GM12878 (cell line): Measurements from ENCODE around the gene PELI2. TPM values are rescaled to one million over a fixed set of nuclear protein-coding genes. Genes with fewer than 3 reads are reported as not detected.

ENCODE experiments used
- ATAC-seq: fragments of 200-7000 bp; cut with Tn5 transposase; 3 replicates; pipeline ENCODE4 v1.9.1; 2020; ENCODE audit warnings: mild to moderate bottlenecking, moderate library complexity
- BruUV-seq: library from RNA; stranded (reverse); fragments of 400-500 nt; replicated peaks from 2 replicates; lab custom pipeline; 2021; lab: Mats Ljungman, UMichigan
- CTCF ChIA-PET: fragments of 300-600 bp; sonication (Branson Sonifier 250); formaldehyde crosslinking; extraction: SDS; loops from one replicate; lab custom pipeline; 2021; ENCODE audit warnings: inconsistent platforms; lab: Yijun Ruan, JAX
- POLR2A ChIA-PET: fragments of 350-600 bp; formaldehyde crosslinking; extraction: SDS; loops from one replicate; lab custom pipeline; 2021; ENCODE audit warnings: inconsistent platforms; lab: Charles Lee
- RAD21 ChIA-PET: fragments of 300-600 bp; sonication (Branson Sonifier 250); formaldehyde crosslinking; loops from one replicate; lab custom pipeline; 2023; ENCODE audit warnings: antibody characterized with exemption; ENCODE audit not compliant: unreplicated experiment; lab: Charles Lee
- SMC1A ChIA-PET: fragments of 300-600 bp; sonication (Branson Sonifier 250); formaldehyde crosslinking; loops from one replicate; lab custom pipeline; 2023; ENCODE audit not compliant: unreplicated experiment, uncharacterized antibody; lab: Charles Lee
- DNase-seq: peaks from one replicate; pipeline ENCODE4 v3.0.0-alpha.2; 2011; ENCODE audit warnings: low read depth, low spot score
- FAIRE-seq: peaks from 3 replicates; lab custom pipeline; 2011; peaks lifted over from hg19 to GRCh38; lab: Jason Lieb, UNC
- H2AFZ ChIP-seq: 2 replicates; pipeline ENCODE4 v1.6.0; 2011; ENCODE audit warnings: low read depth, low read length, control low read depth; ENCODE audit not compliant: control insufficient read depth
- H3K27ac ChIP-seq: 2 replicates; pipeline ENCODE4 v1.5.1; 2011; ENCODE audit warnings: control low read depth; ENCODE audit not compliant: control insufficient read depth, insufficient read depth
- H3K27me3 ChIP-seq, 2 experiments: replicated peaks in 1 of 2; 2 replicates each; pipeline versions ENCODE4 v1.6.0 to v1.6.1; 2011; ENCODE audit warnings: low read length in 1 of 2; ENCODE audit not compliant: control insufficient read depth in 2 of 2, insufficient read depth in 2 of 2
- H3K36me3 ChIP-seq, 2 experiments: 2 replicates each; pipeline ENCODE4 v1.5.1; 2011; ENCODE audit warnings: low read length in 1 of 2; ENCODE audit not compliant: control insufficient read depth in 2 of 2, insufficient read depth in 2 of 2
- H3K4me1 ChIP-seq: 2 replicates; pipeline ENCODE4 v1.6.1; 2011; ENCODE audit warnings: mild to moderate bottlenecking, low read length, moderate library complexity, mixed read lengths; ENCODE audit not compliant: control insufficient read depth, insufficient read depth
- H3K4me2 ChIP-seq: 2 replicates; pipeline ENCODE4 v1.6.0; 2011; ENCODE audit warnings: control low read depth; ENCODE audit not compliant: control insufficient read depth, insufficient read depth
- H3K4me3 ChIP-seq: fragments of 200-600 bp; sonication (generic); 2 replicates; pipeline ENCODE4 v1.5.1; 2016
- H3K79me2 ChIP-seq: 2 replicates; pipeline ENCODE4 v1.6.0; 2011; ENCODE audit warnings: low read length; ENCODE audit not compliant: control insufficient read depth, insufficient read depth
- H3K9ac ChIP-seq: 2 replicates; pipeline ENCODE4 v1.8.0; 2011; ENCODE audit warnings: low read length, control low read depth, mixed read lengths; ENCODE audit not compliant: control insufficient read depth, insufficient read depth
- H3K9me3 ChIP-seq: replicated peaks from 3 replicates; pipeline ENCODE4 v1.5.1; 2011; ENCODE audit warnings: mild to moderate bottlenecking, low read length; ENCODE audit not compliant: control insufficient read depth, insufficient read depth
- H4K20me1 ChIP-seq: 2 replicates; pipeline ENCODE4 v1.6.0; 2011; ENCODE audit not compliant: control insufficient read depth, insufficient read depth
- JUNB ChIP-seq: IDR thresholded peaks from 2 replicates; pipeline ENCODE4 v1.6.1; 2016; ENCODE audit warnings: antibody characterized with exemption, mild to moderate bottlenecking
- KLF5 ChIP-seq: fragments of 450-650 bp; IDR thresholded peaks from 2 replicates; pipeline ENCODE4 v1.6.1; 2014; ENCODE audit warnings: mild to moderate bottlenecking; ENCODE audit not compliant: partially characterized antibody
- MXI1 ChIP-seq: fragments of 150-350 bp; IDR thresholded peaks from 2 replicates; pipeline ENCODE4 v1.6.1; 2011; ENCODE audit warnings: low read depth, mild to moderate bottlenecking, inconsistent platforms, low read length, improper control_type of control experiment
- MYC ChIP-seq: IDR thresholded peaks from 2 replicates; pipeline ENCODE4 v1.6.1; 2011; ENCODE audit warnings: mild to moderate bottlenecking, low read length, moderate library complexity, inconsistent platforms; ENCODE audit not compliant: insufficient read depth, insufficient replicate concordance, insufficient read length, severe bottlenecking
- NFYA ChIP-seq: IDR thresholded peaks from 2 replicates; pipeline ENCODE4 v1.6.1; 2011; ENCODE audit warnings: low read depth, mild to moderate bottlenecking, low read length, improper control_type of control experiment, borderline replicate concordance
- SMARCA5 ChIP-seq: fragments of 450-650 bp; IDR thresholded peaks from 2 replicates; pipeline ENCODE4 v1.6.1; 2017; ENCODE audit warnings: mild to moderate bottlenecking
- TCF7 ChIP-seq: IDR thresholded peaks from 2 replicates; pipeline ENCODE4 v1.6.1; 2014; ENCODE audit warnings: antibody characterized with exemption, borderline replicate concordance
- ZNF207 ChIP-seq: fragments of 450-650 bp; IDR thresholded peaks from 2 replicates; pipeline ENCODE4 v1.6.1; 2014; ENCODE audit warnings: antibody characterized with exemption, mild to moderate bottlenecking, borderline replicate concordance
- WGBS: methylation state at CpG from one replicate; pipeline ENCODE4 v1.1.6; 2016; ENCODE audit warnings: low lambda C conversion rate; ENCODE audit not compliant: insufficient replicate concordance, insufficient coverage; ENCODE audit errors: missing lambda C conversion rate; 5-methylcytosine and 5-hydroxymethylcytosine counted together
- in situ Hi-C: fragments of 300-500 bp; cut with MboI; formaldehyde crosslinking; loops from 9 replicates; pipeline ENCODE4 v1.14.3; 2018; ENCODE audit warnings: mixed read lengths
- intact Hi-C: fragments of 100-400 bp; cut with micrococcal nuclease; formaldehyde crosslinking; loops from one replicate; pipeline ENCODE4 v1.14.2; 2022; ENCODE audit not compliant: unreplicated experiment
- polyA plus RNA-seq, 11 experiments: library from polyadenylated mRNA; depleted of rRNA in 4 of 11; unstranded in 6 of 11; stranded (reverse) in 5 of 11; fragments of >200 nt; fragmentation: Nextera tagmentation in 4 of 11; fragmentation: Illumina TruSeq in 1 of 11; extraction: Ambion mirVana in 4 of 11; extraction: Trizol in 1 of 11; gene quantifications; 1 replicate in 1 of 11; 2 replicates in 10 of 11; pipeline versions ENCODE4 v1.2.1 to v1.2.3, GENCODE V29; 2011 to 2016; ENCODE audit warnings: inconsistent platforms in 2 of 11, missing spikeins in 2 of 11, low read depth in 1 of 11
- total RNA-seq, 4 experiments: library from RNA; depleted of rRNA in 3 of 4; stranded (reverse); fragments of >200 nt in 3 of 4; fragmentation: Illumina TruSeq in 1 of 4; extraction: Trizol in 1 of 4; gene quantifications; 2 replicates each; pipeline versions ENCODE4 v1.2.1 to v1.2.3, GENCODE V29; 2013 to 2021
- TF ChIP-seq, protein P1 (sequence below): fragments of 450-650 bp; IDR thresholded peaks from 2 replicates; pipeline ENCODE4 v1.6.1; 2017; ENCODE audit warnings: mild to moderate bottlenecking, moderate library complexity
- TF ChIP-seq, protein P2 (sequence below): IDR thresholded peaks from 2 replicates; pipeline ENCODE4 v1.6.1; 2012; ENCODE audit warnings: low read depth, low read length, improper control_type of control experiment
- TF ChIP-seq, protein P3 (sequence below): fragments of 450-650 bp; IDR thresholded peaks from 2 replicates; pipeline ENCODE4 v1.6.1; 2016; ENCODE audit warnings: mild to moderate bottlenecking
- TF ChIP-seq, protein P4 (sequence below), 3 experiments: IDR thresholded peaks in 2 of 3; conservative IDR thresholded peaks in 1 of 3; 2 replicates each; pipeline ENCODE4 v1.5.1; 2011; ENCODE audit warnings: low read depth in 3 of 3, low read length in 3 of 3, mild to moderate bottlenecking in 3 of 3, control low read depth in 2 of 3, moderate library complexity in 2 of 3, inconsistent platforms in 1 of 3, mixed read lengths in 1 of 3; ENCODE audit not compliant: control insufficient read depth in 2 of 3, insufficient read depth in 1 of 3; ENCODE audit errors: extremely low read depth in 1 of 3
- TF ChIP-seq, protein P5 (sequence below): IDR thresholded peaks from 2 replicates; pipeline ENCODE4 v1.6.1; 2011; ENCODE audit warnings: borderline replicate concordance, low read depth, mild to moderate bottlenecking, moderate library complexity, low read length; ENCODE audit not compliant: insufficient read depth, poor library complexity, severe bottlenecking

Gene PELI2
- total and polyA plus RNA-seq, 10 of the 15 experiments (the other 5 are each of a cell fraction or from before 2014, with no cell fraction given): under 0.01 to 0.10 (median 0.01) TPM; not detected in 3

DNA sequence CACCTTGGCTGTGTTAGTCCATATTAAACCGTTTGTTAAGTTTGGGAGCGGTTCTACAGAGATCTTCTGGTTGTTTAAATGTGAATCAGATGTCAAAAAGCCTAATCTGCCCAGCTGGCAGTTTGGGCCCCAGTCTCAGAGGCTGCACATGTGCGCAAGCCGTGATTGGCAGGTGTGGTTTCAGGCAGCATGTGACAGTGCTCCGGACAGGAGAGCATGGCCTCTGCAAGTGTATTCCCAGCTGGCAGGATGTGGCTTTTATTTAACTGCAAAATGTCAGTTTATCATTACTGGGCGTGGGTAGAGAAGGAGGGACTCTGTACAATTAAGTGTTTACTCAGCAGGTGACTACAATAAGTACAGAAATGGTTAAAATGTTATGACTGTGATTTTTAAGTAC lies 77.5 kb downstream of the PELI2 start (continued):
- TF ChIP-seq, protein P1, sequence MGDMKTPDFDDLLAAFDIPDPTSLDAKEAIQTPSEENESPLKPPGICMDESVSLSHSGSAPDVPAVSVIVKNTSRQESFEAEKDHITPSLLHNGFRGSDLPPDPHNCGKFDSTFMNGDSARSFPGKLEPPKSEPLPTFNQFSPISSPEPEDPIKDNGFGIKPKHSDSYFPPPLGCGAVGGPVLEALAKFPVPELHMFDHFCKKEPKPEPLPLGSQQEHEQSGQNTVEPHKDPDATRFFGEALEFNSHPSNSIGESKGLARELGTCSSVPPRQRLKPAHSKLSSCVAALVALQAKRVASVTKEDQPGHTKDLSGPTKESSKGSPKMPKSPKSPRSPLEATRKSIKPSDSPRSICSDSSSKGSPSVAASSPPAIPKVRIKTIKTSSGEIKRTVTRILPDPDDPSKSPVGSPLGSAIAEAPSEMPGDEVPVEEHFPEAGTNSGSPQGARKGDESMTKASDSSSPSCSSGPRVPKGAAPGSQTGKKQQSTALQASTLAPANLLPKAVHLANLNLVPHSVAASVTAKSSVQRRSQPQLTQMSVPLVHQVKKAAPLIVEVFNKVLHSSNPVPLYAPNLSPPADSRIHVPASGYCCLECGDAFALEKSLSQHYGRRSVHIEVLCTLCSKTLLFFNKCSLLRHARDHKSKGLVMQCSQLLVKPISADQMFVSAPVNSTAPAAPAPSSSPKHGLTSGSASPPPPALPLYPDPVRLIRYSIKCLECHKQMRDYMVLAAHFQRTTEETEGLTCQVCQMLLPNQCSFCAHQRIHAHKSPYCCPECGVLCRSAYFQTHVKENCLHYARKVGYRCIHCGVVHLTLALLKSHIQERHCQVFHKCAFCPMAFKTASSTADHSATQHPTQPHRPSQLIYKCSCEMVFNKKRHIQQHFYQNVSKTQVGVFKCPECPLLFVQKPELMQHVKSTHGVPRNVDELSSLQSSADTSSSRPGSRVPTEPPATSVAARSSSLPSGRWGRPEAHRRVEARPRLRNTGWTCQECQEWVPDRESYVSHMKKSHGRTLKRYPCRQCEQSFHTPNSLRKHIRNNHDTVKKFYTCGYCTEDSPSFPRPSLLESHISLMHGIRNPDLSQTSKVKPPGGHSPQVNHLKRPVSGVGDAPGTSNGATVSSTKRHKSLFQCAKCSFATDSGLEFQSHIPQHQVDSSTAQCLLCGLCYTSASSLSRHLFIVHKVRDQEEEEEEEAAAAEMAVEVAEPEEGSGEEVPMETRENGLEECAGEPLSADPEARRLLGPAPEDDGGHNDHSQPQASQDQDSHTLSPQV: no peak
- TF ChIP-seq, protein P2, sequence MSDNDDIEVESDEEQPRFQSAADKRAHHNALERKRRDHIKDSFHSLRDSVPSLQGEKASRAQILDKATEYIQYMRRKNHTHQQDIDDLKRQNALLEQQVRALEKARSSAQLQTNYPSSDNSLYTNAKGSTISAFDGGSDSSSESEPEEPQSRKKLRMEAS: peak; percentile 62; the same call in 1 of the 2 replicates
- TF ChIP-seq, all 136 proteins: peak for 26

DNA sequence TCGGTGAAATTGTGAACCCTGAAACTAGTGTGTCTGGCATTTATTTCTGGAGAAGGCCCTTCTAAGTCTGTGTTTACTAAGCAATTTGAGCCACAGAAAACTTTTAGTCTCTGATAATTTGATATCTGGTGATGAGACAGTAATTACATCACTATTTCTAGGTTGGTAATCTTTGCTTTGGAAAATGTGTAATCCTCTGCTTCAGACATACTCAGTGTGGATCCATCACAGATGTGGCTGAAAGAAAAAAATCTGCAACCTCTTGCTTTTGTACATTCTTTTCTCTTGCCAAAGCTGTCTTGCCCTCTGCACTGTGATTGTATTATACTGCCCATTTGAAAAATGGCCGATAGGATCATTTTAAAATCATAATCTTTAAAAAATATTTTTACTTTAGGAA lies 78.1 kb downstream of the PELI2 start:
- 29% methylated on average over 2 of the region's 2 CpGs for WGBS
- CTCF ChIA-PET: no interaction called here
- Histone ChIP-seq H3K9me3 (no peaks in the 10 kb centered on the region), H3K27me3 (no peaks in the 10 kb centered on the region), H3K79me2 (no peaks in the 10 kb centered on the region), H3K27ac (no peak overlapping the region), H3K4me1 (peaks cover 19% of the 10 kb centered on the region; the same call in 1 of the 2 replicates), H4K20me1 (no peaks in the 10 kb centered on the region), H3K36me3 (no peaks in the 10 kb centered on the region), H2AFZ (no peak overlapping the region), H3K9ac (no peak overlapping the region), H3K4me3 (no peak overlapping the region), H3K4me2 (peak overlapping the region; percentile 41; the same call in 1 of the 2 replicates)
- FAIRE-seq (no peak), DNase-seq (no peak), ATAC-seq (no peak)
- POLR2A ChIA-PET: no interaction called here
- intact Hi-C loops: no loop called here
- SMC1A ChIA-PET: no interaction called here
- no TSS peak for BruUV-seq
- in situ Hi-C loops: no loop called here
- RAD21 ChIA-PET: no interaction called here
- no peak for TF ChIP-seq MYC
- TF ChIP-seq NFYA: no peak
- no peak for TF ChIP-seq MXI1
- TF ChIP-seq JUNB: no peak
- TF ChIP-seq TCF7: no peak
- TF ChIP-seq SMARCA5: no peak
- TF ChIP-seq, protein P3, sequence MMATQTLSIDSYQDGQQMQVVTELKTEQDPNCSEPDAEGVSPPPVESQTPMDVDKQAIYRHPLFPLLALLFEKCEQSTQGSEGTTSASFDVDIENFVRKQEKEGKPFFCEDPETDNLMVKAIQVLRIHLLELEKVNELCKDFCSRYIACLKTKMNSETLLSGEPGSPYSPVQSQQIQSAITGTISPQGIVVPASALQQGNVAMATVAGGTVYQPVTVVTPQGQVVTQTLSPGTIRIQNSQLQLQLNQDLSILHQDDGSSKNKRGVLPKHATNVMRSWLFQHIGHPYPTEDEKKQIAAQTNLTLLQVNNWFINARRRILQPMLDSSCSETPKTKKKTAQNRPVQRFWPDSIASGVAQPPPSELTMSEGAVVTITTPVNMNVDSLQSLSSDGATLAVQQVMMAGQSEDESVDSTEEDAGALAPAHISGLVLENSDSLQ: no peak
- TF ChIP-seq KLF5: no peak
- TF ChIP-seq, protein P4, sequence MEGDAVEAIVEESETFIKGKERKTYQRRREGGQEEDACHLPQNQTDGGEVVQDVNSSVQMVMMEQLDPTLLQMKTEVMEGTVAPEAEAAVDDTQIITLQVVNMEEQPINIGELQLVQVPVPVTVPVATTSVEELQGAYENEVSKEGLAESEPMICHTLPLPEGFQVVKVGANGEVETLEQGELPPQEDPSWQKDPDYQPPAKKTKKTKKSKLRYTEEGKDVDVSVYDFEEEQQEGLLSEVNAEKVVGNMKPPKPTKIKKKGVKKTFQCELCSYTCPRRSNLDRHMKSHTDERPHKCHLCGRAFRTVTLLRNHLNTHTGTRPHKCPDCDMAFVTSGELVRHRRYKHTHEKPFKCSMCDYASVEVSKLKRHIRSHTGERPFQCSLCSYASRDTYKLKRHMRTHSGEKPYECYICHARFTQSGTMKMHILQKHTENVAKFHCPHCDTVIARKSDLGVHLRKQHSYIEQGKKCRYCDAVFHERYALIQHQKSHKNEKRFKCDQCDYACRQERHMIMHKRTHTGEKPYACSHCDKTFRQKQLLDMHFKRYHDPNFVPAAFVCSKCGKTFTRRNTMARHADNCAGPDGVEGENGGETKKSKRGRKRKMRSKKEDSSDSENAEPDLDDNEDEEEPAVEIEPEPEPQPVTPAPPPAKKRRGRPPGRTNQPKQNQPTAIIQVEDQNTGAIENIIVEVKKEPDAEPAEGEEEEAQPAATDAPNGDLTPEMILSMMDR (IDR thresholded peaks at IDR 0.05 in 2 of 3, conservative IDR thresholded peaks at IDR 0.05 in 1 of 3; ENCODE audit: control insufficient read depth in 2 of 3, extremely low read depth in 1 of 3, insufficient read depth in 1 of 3, low read depth in 3 of 3, low read length in 3 of 3): no peak
- no peak for TF ChIP-seq ZNF207
- TF ChIP-seq, protein P5, sequence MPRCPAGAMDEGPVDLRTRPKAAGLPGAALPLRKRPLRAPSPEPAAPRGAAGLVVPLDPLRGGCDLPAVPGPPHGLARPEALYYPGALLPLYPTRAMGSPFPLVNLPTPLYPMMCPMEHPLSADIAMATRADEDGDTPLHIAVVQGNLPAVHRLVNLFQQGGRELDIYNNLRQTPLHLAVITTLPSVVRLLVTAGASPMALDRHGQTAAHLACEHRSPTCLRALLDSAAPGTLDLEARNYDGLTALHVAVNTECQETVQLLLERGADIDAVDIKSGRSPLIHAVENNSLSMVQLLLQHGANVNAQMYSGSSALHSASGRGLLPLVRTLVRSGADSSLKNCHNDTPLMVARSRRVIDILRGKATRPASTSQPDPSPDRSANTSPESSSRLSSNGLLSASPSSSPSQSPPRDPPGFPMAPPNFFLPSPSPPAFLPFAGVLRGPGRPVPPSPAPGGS: no peak
